PC-9 (cell line): ENCODE measurements around the gene GPR137. TPM values are rescaled to one million over a fixed set of nuclear protein-coding genes. Genes with fewer than 3 reads are reported as not detected.

ENCODE experiments used
- BruUV-seq: library from RNA; stranded (reverse); fragments of 400-500 nt; replicated peaks from 2 replicates; lab custom pipeline; 2021; lab: Mats Ljungman, UMichigan
- CTCF ChIA-PET: fragments of 300-600 bp; sonication (Branson Sonifier 250); formaldehyde crosslinking; loops from one replicate; lab custom pipeline; 2022; ENCODE audit warnings: antibody characterized with exemption; lab: Charles Lee
- POLR2A ChIA-PET: fragments of 300-600 bp; sonication (Branson Sonifier 250); formaldehyde crosslinking; loops from one replicate; lab custom pipeline; 2022; ENCODE audit warnings: antibody characterized with exemption; ENCODE audit not compliant: unreplicated experiment; lab: Charles Lee
- DNase-seq, 2 experiments: peaks; one replicate each; pipeline versions ENCODE4 v3.0.0 to v3.0.0-alpha.2; 2015 to 2022; ENCODE audit warnings: mixed read lengths in 1 of 2
- H2AFZ ChIP-seq: fragments of 200-600 bp; sonication (generic); 2 replicates; pipeline ENCODE4 v1.8.1; 2017; ENCODE audit warnings: antibody characterized with exemption
- H3F3A ChIP-seq: fragments of 200-600 bp; sonication (generic); 2 replicates; pipeline ENCODE4 v1.8.1; 2017; ENCODE audit warnings: antibody characterized with exemption, mild to moderate bottlenecking, low read depth; ENCODE audit not compliant: insufficient read depth
- H3K27ac ChIP-seq: fragments of 200-600 bp; sonication (generic); 2 replicates; pipeline ENCODE4 v1.6.1; 2016; ENCODE audit warnings: mixed run types
- H3K27me3 ChIP-seq: fragments of 200-600 bp; sonication (generic); 2 replicates; pipeline ENCODE4 v1.6.1; 2016; ENCODE audit warnings: low read depth, mixed run types; ENCODE audit not compliant: insufficient read depth
- H3K36me3 ChIP-seq: fragments of 200-600 bp; sonication (generic); 2 replicates; pipeline ENCODE4 v1.6.1; 2016; ENCODE audit warnings: low read depth, mixed run types
- H3K4me1 ChIP-seq: fragments of 200-600 bp; sonication (generic); replicated peaks from 2 replicates; pipeline ENCODE4 v1.6.1; 2016; ENCODE audit warnings: mixed run types; ENCODE audit not compliant: insufficient read depth
- H3K4me2 ChIP-seq: fragments of 200-600 bp; sonication (generic); 2 replicates; pipeline ENCODE4 v1.6.1; 2017; ENCODE audit warnings: mixed run types
- H3K4me3 ChIP-seq: fragments of 200-600 bp; sonication (generic); 2 replicates; pipeline ENCODE4 v1.6.1; 2016; ENCODE audit warnings: mixed run types
- H3K79me2 ChIP-seq: fragments of 200-600 bp; sonication (generic); 2 replicates; pipeline ENCODE4 v1.6.1; 2017; ENCODE audit warnings: low read depth, mixed run types
- H3K9me2 ChIP-seq: fragments of 200-600 bp; sonication (generic); 2 replicates; pipeline ENCODE4 v1.8.1; 2017; ENCODE audit warnings: mild to moderate bottlenecking; ENCODE audit not compliant: insufficient read depth
- H3K9me3 ChIP-seq: fragments of 200-600 bp; sonication (generic); 2 replicates; pipeline ENCODE4 v1.8.1; 2016; ENCODE audit warnings: low read depth; ENCODE audit not compliant: insufficient read depth
- H4K20me1 ChIP-seq: fragments of 200-600 bp; sonication (generic); 2 replicates; pipeline ENCODE4 v1.8.1; 2017; ENCODE audit not compliant: insufficient read depth
- CTCF ChIP-seq: fragments of 200-600 bp; sonication (generic); conservative IDR thresholded peaks from 2 replicates; pipeline ENCODE4 v1.6.1; 2017; ENCODE audit warnings: mixed run types, antibody characterized with exemption, mild to moderate bottlenecking, moderate library complexity
- EZH2 ChIP-seq: fragments of 200-600 bp; sonication (generic); IDR thresholded peaks from 2 replicates; pipeline ENCODE4 v1.8.0; 2017; ENCODE audit warnings: antibody characterized with exemption, low read depth
- intact Hi-C: fragments of 100-400 bp; cut with micrococcal nuclease; formaldehyde crosslinking; loops from one replicate; pipeline ENCODE4 v1.10.0; 2022; ENCODE audit not compliant: unreplicated experiment
- total RNA-seq: library from RNA; stranded (reverse); gene quantifications from 2 replicates; pipeline ENCODE4 v1.2.3, GENCODE V29; 2021

GPR137 gene
- total RNA-seq, 1 experiment from 2014 or later = 72.8 TPM

GRCh38 chr11:64288353-64288750 is 2.7 kb downstream of the GPR137 start:
- H3K4me1 ChIP-seq = peaks cover 20% of the 10 kb centered on the region

GRCh38 chr11:64289002-64289564 is 3.4 kb downstream of the GPR137 start:
- H3K27me3 ChIP-seq = no peaks in the 10 kb centered on the region
- H3K79me2 ChIP-seq = peaks cover 6% of the 10 kb centered on the region; the same call in 1 of the 2 replicates
- intact Hi-C loops = no loop called here
- H3K4me2 ChIP-seq = no peak overlapping the region
- H3K4me1 ChIP-seq = peaks cover 13% of the 10 kb centered on the region
- no peaks in the 10 kb centered on the region for H3K9me3 ChIP-seq
- no peak overlapping the region for H3K4me3 ChIP-seq
- no peaks in the 10 kb centered on the region for H3K36me3 ChIP-seq
- POLR2A ChIA-PET = no interaction called here
- no peak overlapping the region for H2AFZ ChIP-seq
- no TSS peak for BruUV-seq
- H3K27ac ChIP-seq = no peak overlapping the region
- DNase-seq = peak in 1 of 2 experiments; percentile 10
- no peaks in the 10 kb centered on the region for H4K20me1 ChIP-seq
- no peaks in the 10 kb centered on the region for H3K9me2 ChIP-seq
- TF ChIP-seq CTCF (no peak), EZH2 (no peak)
- peaks cover 11% of the 10 kb centered on the region; the same call in 1 of the 2 replicates for H3F3A ChIP-seq
- CTCF ChIA-PET = interaction anchor here (0.6 to 0.7 kb wide), 2 partner anchors 69 to 416 kb away, joined by 4 read pairs; no protein-coding TSS in a partner anchor

More at GRCh38 chr11:64288353-64288750, 2.7 kb downstream of the GPR137 start:
- H2AFZ ChIP-seq = no peak overlapping the region
- intact Hi-C loops = no loop called here
- BruUV-seq = no TSS peak
- ChIA-PET CTCF (no interaction called here), POLR2A (no interaction called here)
- H3K79me2 ChIP-seq = peaks cover 10% of the 10 kb centered on the region; the same call in 1 of the 2 replicates
- DNase-seq = peak in 1 of 2 experiments; percentile 16
- TF ChIP-seq CTCF = no peak
- TF ChIP-seq EZH2 = no peak
- no peak overlapping the region for H3K27ac ChIP-seq
- no peak overlapping the region for H3K4me2 ChIP-seq
- H3F3A ChIP-seq = peaks cover 12% of the 10 kb centered on the region; the same call in 1 of the 2 replicates
- H3K36me3 ChIP-seq = no peaks in the 10 kb centered on the region
- H4K20me1 ChIP-seq = no peaks in the 10 kb centered on the region
- no peak overlapping the region for H3K4me3 ChIP-seq
- no peaks in the 10 kb centered on the region for H3K27me3 ChIP-seq
- H3K9me3 ChIP-seq = no peaks in the 10 kb centered on the region
- no peaks in the 10 kb centered on the region for H3K9me2 ChIP-seq

- no peaks in the 10 kb centered on the region for H3K9me3 ChIP-seq
- peak in 1 of 2 experiments; percentile 23 for DNase-seq
- intact Hi-C loops = no loop called here
- peaks cover 4% of the 10 kb centered on the region; the same call in 1 of the 2 replicates for H3K79me2 ChIP-seq
- H3K4me1 ChIP-seq = peaks cover 11% of the 10 kb centered on the region
- POLR2A ChIA-PET = no interaction called here
- no peak overlapping the region for H3K27ac ChIP-seq
- no peaks in the 10 kb centered on the region for H3K9me2 ChIP-seq
- H3K4me3 ChIP-seq = no peak overlapping the region
- CTCF ChIA-PET = no interaction called here
- H2AFZ ChIP-seq = no peak overlapping the region
- H3K36me3 ChIP-seq = no peaks in the 10 kb centered on the region
- TF ChIP-seq EZH2 = no peak
- TF ChIP-seq CTCF = no peak
- peaks cover 6% of the 10 kb centered on the region; the same call in 1 of the 2 replicates for H3F3A ChIP-seq
- no TSS peak for BruUV-seq
- no peak overlapping the region for H3K4me2 ChIP-seq
- no peaks in the 10 kb centered on the region for H4K20me1 ChIP-seq
- H3K27me3 ChIP-seq = no peaks in the 10 kb centered on the region
Observed at GRCh38 chr11:64290352-64291261, 5.0 kb downstream of the GPR137 start.
